B cell (primary cell): Measurements from ENCODE around the gene MAP4K4. TPM values are rescaled to one million over a fixed set of nuclear protein-coding genes. Genes with fewer than 3 reads are reported as not detected.

Experiments
- ATAC-seq: fragments of 200-7000 bp; cut with Tn5 transposase; one replicate; pipeline ENCODE4 v1.10.0; 2021; ENCODE audit warnings: low read depth, mild to moderate bottlenecking, moderate number of reproducible peaks, moderate library complexity
- CTCF ChIA-PET: fragments of 350-600 bp; sonication (Branson Sonifier 250); formaldehyde crosslinking; loops from one replicate; lab custom pipeline; 2021; ENCODE audit warnings: antibody characterized with exemption, inconsistent platforms; lab: Charles Lee
- POLR2A ChIA-PET: fragments of 350-600 bp; sonication (Branson Sonifier 250); formaldehyde crosslinking; loops from one replicate; lab custom pipeline; 2021; ENCODE audit warnings: antibody characterized with exemption; lab: Charles Lee
- DNase-seq: peaks from one replicate; pipeline ENCODE4 v3.0.0; 2013
- H2AFZ ChIP-seq: 2 replicates; pipeline ENCODE4 v1.6.1; 2012; ENCODE audit warnings: mild to moderate bottlenecking, low read depth, low read length; ENCODE audit not compliant: insufficient read depth, poor library complexity, severe bottlenecking
- H3K27ac ChIP-seq, 2 donors: 1 replicate in 1 of 2; 2 replicates in 1 of 2; pipeline ENCODE4 v1.5.1; 2012 to 2013; ENCODE audit warnings: low read length in 2 of 2, mild to moderate bottlenecking in 2 of 2, moderate library complexity in 1 of 2
- H3K27me3 ChIP-seq, 4 experiments: fragments of 200-600 bp in 1 of 4; sonication (generic) in 1 of 4; replicated peaks in 1 of 4; 1 replicate in 2 of 4; 2 replicates in 2 of 4; pipeline versions ENCODE4 v1.6.1 to v1.7.0; 2013 to 2016; ENCODE audit warnings: low read length in 3 of 4, mild to moderate bottlenecking in 2 of 4, mixed read lengths in 1 of 4, moderate library complexity in 1 of 4; ENCODE audit not compliant: insufficient read depth in 4 of 4, control insufficient read depth in 3 of 4; ENCODE audit errors: control extremely low read depth in 1 of 4
- H3K36me3 ChIP-seq, 2 experiments: replicated peaks in 1 of 2; 1 replicate in 1 of 2; 2 replicates in 1 of 2; pipeline versions ENCODE4 v1.6.1 to v1.7.1; 2013; ENCODE audit warnings: low read length in 1 of 2; ENCODE audit not compliant: insufficient read depth in 2 of 2, control insufficient read depth in 1 of 2; ENCODE audit errors: control extremely low read depth in 1 of 2, extremely low read depth in 1 of 2
- H3K4me1 ChIP-seq, 2 donors: fragments of 200-600 bp in 1 of 2; sonication (generic) in 1 of 2; 1 replicate in 1 of 2; 2 replicates in 1 of 2; pipeline versions ENCODE4 v1.5.1 to v1.6.1; 2013 to 2017; ENCODE audit warnings: low read length in 2 of 2; ENCODE audit not compliant: control insufficient read depth in 2 of 2, insufficient read depth in 2 of 2
- H3K4me2 ChIP-seq: replicated peaks from 2 replicates; pipeline ENCODE3; 2012; ENCODE audit warnings: mild to moderate bottlenecking, low read depth, low read length; ENCODE audit not compliant: poor library complexity, severe bottlenecking
- H3K4me3 ChIP-seq, 5 experiments: fragments of 200-600 bp in 1 of 5; sonication (generic) in 1 of 5; 1 replicate in 3 of 5; 2 replicates in 2 of 5; pipeline versions ENCODE4 v1.5.1 to v1.7.0; 2011 to 2016; ENCODE audit warnings: low read length in 4 of 5, mild to moderate bottlenecking in 4 of 5, low read depth in 2 of 5, control low read depth in 1 of 5, moderate library complexity in 1 of 5; ENCODE audit not compliant: insufficient read depth in 1 of 5; ENCODE audit errors: control extremely low read depth in 1 of 5, extremely low read depth in 1 of 5
- H3K79me2 ChIP-seq: fragments of 200-600 bp; sonication (generic); one replicate; pipeline ENCODE4 v1.6.0; 2016; ENCODE audit warnings: low read length; ENCODE audit not compliant: control insufficient read depth, insufficient read depth
- H3K9ac ChIP-seq: fragments of 200-600 bp; sonication (generic); 2 replicates; pipeline ENCODE4 v1.6.1; 2017; ENCODE audit warnings: mild to moderate bottlenecking, low read length, moderate library complexity
- H3K9me3 ChIP-seq, 3 donors: one replicate each; pipeline versions ENCODE4 v1.6.1 to v1.7.1; 2013; ENCODE audit warnings: low read length in 2 of 3; ENCODE audit not compliant: control insufficient read depth in 2 of 3, insufficient read depth in 1 of 3; ENCODE audit errors: control extremely low read depth in 1 of 3
- H4K20me1 ChIP-seq: 2 replicates; pipeline ENCODE4 v1.6.0; 2012; ENCODE audit warnings: mild to moderate bottlenecking, low read length; ENCODE audit not compliant: insufficient read depth, control insufficient read depth, poor library complexity, severe bottlenecking
- H3K27ac Mint-ChIP-seq: one replicate; pipeline ENCODE4 v1.8.0; 2021; ENCODE audit warnings: mixed read lengths
- H3K27me3 Mint-ChIP-seq: one replicate; pipeline ENCODE4 v1.8.0; 2021; ENCODE audit warnings: mixed read lengths
- H3K4me1 Mint-ChIP-seq: one replicate; pipeline ENCODE4 v1.8.0; 2021; ENCODE audit warnings: mixed read lengths
- H3K4me3 Mint-ChIP-seq: one replicate; pipeline ENCODE4 v1.8.0; 2021; ENCODE audit warnings: mixed read lengths
- H3K9me3 Mint-ChIP-seq: one replicate; pipeline ENCODE4 v1.8.0; 2022; ENCODE audit warnings: mixed read lengths; ENCODE audit not compliant: insufficient read depth
- EZH2 ChIP-seq: IDR thresholded peaks from 2 replicates; pipeline ENCODE4 v1.6.1; 2012; ENCODE audit warnings: borderline replicate concordance, low read depth, mild to moderate bottlenecking, moderate library complexity, low read length; ENCODE audit not compliant: insufficient read depth, poor library complexity, severe bottlenecking
- WGBS: methylation state at CpG from one replicate; pipeline ENCODE4 v1.1.5; 2013; ENCODE audit warnings: missing lambda C conversion rate; ENCODE audit not compliant: insufficient coverage; 5-methylcytosine and 5-hydroxymethylcytosine counted together
- intact Hi-C: fragments of 100-400 bp; cut with micrococcal nuclease; formaldehyde crosslinking; loops from one replicate; pipeline ENCODE4 v1.10.0; 2022
- polyA plus RNA-seq: library from polyadenylated mRNA; depleted of rRNA; stranded (reverse); fragments of >200 nt; gene quantifications from 2 replicates; pipeline ENCODE4 v1.2.3, GENCODE V29; 2012
- total RNA-seq, 2 donors: library from RNA; stranded (reverse); fragments of 120-200 nt in 1 of 2; gene quantifications; 1 replicate in 1 of 2; 2 replicates in 1 of 2; pipeline versions ENCODE4 v1.2.3 to v1.2.4, GENCODE V29; 2013 to 2022
- TF ChIP-seq, protein P1 (sequence below): fragments of 200-600 bp; IDR thresholded peaks from one replicate; pipeline ENCODE4 v1.8.0; 2022; ENCODE audit warnings: antibody characterized with exemption, mild to moderate bottlenecking

MAP4K4 gene
- total and polyA plus RNA-seq, 2 donors (not counting 1 experiment from before 2014, with no cell fraction given) = 54.8 to 280 TPM

DNA sequence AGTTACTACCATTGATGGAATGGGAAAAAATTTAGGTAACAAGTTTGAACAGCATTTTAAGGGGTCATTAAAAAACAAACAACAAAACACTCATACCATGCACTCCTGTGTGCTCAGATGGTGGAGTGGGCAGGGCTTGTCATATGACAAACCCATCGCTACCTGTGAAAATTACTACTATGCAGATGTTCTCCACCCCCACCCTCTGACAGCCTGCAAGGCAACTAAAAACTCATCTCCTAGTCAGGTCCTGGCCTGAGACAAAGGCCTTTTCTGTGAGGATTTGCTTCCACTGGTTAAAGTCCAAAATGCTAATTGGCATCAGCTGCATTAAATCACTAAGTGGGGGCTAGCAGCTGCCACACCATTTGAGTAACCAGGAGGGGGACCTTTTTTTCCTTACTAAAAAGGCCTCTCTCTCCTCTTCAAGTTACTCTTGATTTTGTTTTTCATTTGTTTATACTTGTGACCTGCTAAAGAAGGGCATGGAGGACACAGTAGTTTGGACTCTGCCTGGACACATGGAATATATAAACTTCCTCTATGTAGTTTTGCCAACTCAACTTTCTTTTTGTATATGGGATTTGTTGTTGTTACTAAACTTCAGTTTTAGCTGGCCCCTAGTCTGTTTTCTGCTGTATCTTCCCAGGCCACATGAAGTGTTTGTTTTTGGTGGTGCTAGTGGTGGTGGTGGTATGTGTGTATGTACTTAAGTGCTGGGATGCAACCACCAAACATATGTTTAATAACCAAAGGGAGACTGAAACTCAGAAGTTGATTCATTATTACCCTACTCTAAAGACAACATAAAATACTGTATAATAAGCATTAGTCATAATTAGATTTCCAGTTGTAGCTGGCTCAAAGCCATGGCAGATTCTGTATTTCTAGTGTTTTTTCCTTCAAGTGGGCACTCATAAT is 121.3 kb downstream of the MAP4K4 start:
- Histone ChIP-seq H3K4me1 (peaks cover 22 to 59% of the 10 kb centered on the region in 2 donors), H3K9me3 (no peaks in the 10 kb centered on the region), H3K4me3 (no peak overlapping the region), H2AFZ (no peak overlapping the region), H3K79me2 (peaks cover 100% of the 10 kb centered on the region), H3K36me3 (peaks cover 0 to 1% of the 10 kb centered on the region in 2 experiments), H3K27ac (peak overlapping the region in 1 of 2 donors; percentile 3), H3K9ac (no peak overlapping the region), H4K20me1 (peaks cover 96% of the 10 kb centered on the region), H3K4me2 (no peak overlapping the region), H3K27me3 (no peaks in the 10 kb centered on the region)
- ChIA-PET CTCF (no interaction called here), POLR2A (no interaction called here)
- intact Hi-C loops = no loop called here
- peaks cover 86% of the 10 kb centered on the region for H3K4me1 Mint-ChIP-seq
- H3K27ac Mint-ChIP-seq = no peak overlapping the region
- DNase-seq = no peak
- no peak overlapping the region for H3K4me3 Mint-ChIP-seq
- TF ChIP-seq, protein P1, sequence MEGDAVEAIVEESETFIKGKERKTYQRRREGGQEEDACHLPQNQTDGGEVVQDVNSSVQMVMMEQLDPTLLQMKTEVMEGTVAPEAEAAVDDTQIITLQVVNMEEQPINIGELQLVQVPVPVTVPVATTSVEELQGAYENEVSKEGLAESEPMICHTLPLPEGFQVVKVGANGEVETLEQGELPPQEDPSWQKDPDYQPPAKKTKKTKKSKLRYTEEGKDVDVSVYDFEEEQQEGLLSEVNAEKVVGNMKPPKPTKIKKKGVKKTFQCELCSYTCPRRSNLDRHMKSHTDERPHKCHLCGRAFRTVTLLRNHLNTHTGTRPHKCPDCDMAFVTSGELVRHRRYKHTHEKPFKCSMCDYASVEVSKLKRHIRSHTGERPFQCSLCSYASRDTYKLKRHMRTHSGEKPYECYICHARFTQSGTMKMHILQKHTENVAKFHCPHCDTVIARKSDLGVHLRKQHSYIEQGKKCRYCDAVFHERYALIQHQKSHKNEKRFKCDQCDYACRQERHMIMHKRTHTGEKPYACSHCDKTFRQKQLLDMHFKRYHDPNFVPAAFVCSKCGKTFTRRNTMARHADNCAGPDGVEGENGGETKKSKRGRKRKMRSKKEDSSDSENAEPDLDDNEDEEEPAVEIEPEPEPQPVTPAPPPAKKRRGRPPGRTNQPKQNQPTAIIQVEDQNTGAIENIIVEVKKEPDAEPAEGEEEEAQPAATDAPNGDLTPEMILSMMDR = no peak
- no peak for TF ChIP-seq EZH2
- H3K9me3 Mint-ChIP-seq = no peaks in the 10 kb centered on the region
- no peak for ATAC-seq
- WGBS = 86% methylated on average over 1 of the region's 1 CpG
- no peaks in the 10 kb centered on the region for H3K27me3 Mint-ChIP-seq

DNA sequence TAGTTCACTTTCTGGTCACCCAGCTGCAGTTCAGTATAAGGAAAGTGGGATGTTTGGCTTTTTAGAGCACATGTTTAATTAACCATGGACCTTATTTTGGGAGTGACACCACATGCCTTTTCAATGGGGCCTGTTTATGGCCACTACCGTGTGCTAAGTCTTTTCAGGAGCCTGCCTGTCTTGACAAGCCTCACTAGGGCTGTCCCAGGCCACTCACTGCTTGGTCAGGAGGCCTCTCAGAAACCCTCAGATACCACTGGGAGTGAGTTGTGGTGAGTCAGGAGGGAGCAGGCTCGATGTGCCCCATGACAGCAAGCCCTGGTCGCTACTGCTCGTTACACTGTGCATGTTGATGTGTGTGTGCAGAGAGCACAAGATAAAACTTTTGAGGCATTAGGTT is 123.0 kb downstream of the MAP4K4 start:
- no peak overlapping the region for H3K4me2 ChIP-seq
- peak overlapping the region in 1 of 2 donors; percentile 46 for H3K27ac ChIP-seq
- H3K27me3 ChIP-seq = no peaks in the 10 kb centered on the region
- ChIA-PET CTCF (interaction anchor here (1.0 to 1.1 kb wide), 2 partner anchors 23 to 401 kb away, joined by 3 to 4 read pairs; no protein-coding TSS in a partner anchor), POLR2A (no interaction called here)
- Mint-ChIP-seq H3K4me3 (no peak overlapping the region), H3K27me3 (no peaks in the 10 kb centered on the region), H3K9me3 (no peaks in the 10 kb centered on the region), H3K4me1 (peaks cover 71% of the 10 kb centered on the region), H3K27ac (no peak overlapping the region)
- H2AFZ ChIP-seq = no peak overlapping the region
- H3K4me3 ChIP-seq = no peak overlapping the region
- intact Hi-C loops = loop anchor here (5.0 kb wide), 4 partner anchors 38 to 288 kb away; partner anchors contain the start of gene MAP4K4
- peaks cover 87% of the 10 kb centered on the region for H4K20me1 ChIP-seq
- H3K4me1 ChIP-seq = peaks cover 20 to 51% of the 10 kb centered on the region in 2 donors
- H3K9ac ChIP-seq = no peak overlapping the region
- no peaks in the 10 kb centered on the region for H3K9me3 ChIP-seq
- H3K36me3 ChIP-seq = peaks cover 6 to 9% of the 10 kb centered on the region in 2 experiments
- whole genome bisulfite sequencing = 81% methylated on average over 4 of the region's 4 CpGs
- DNase-seq (no peak), ATAC-seq (no peak)
- TF ChIP-seq, protein P1 = no peak
- no peak for TF ChIP-seq EZH2
- peaks cover 96% of the 10 kb centered on the region for H3K79me2 ChIP-seq
